ENCODE results near the gene CLUH.
"Not testable (repeated sequence)": the region's sequence is repeated elsewhere in the genome, so short reads cannot be mapped to it uniquely, and the experiment has no call there.

Gene CLUH

GRCh38 chr17:2681650-2682049, 29.9 kb downstream of the CLUH start:
- TF ChIP-seq CTCF (IDR thresholded peaks at IDR 0.05) (no peak), ZFX (IDR thresholded peaks at IDR 0.05; ENCODE audit: borderline replicate concordance) (no peak)

GRCh38 chr17:2680961-2681360, 30.6 kb downstream of the CLUH start:
- H3K27ac ChIP-seq = no peak overlapping the region
- TF ChIP-seq CTCF (IDR thresholded peaks at IDR 0.05) (no peak), ZFX (IDR thresholded peaks at IDR 0.05; ENCODE audit: borderline replicate concordance) (no peak)

More at GRCh38 chr17:2681650-2682049, 29.9 kb downstream of the CLUH start:
- no peak overlapping the region for H3K27ac ChIP-seq

- H3K27ac ChIP-seq = not testable (repeated sequence)
Measured at GRCh38 chr17:2679247-2679646, 32.3 kb downstream of the CLUH start.

GRCh38 chr17:2672026-2672425, 39.5 kb downstream of the CLUH start:
- H3K27ac ChIP-seq = no peak overlapping the region
- no peak for TF ChIP-seq ZFX (IDR thresholded peaks at IDR 0.05; ENCODE audit: borderline replicate concordance)
- no peak for TF ChIP-seq CTCF (IDR thresholded peaks at IDR 0.05)

- H3K27ac ChIP-seq = not testable (repeated sequence)
Measured at GRCh38 chr17:2660410-2660809, 51.2 kb downstream of the CLUH start.

GRCh38 chr17:2659337-2659736, 52.2 kb downstream of the CLUH start:
- H3K27ac ChIP-seq = not testable (repeated sequence)

GRCh38 chr17:2656283-2656682, 55.3 kb downstream of the CLUH start:
- TF ChIP-seq CTCF (IDR thresholded peaks at IDR 0.05) (no peak), ZFX (IDR thresholded peaks at IDR 0.05; ENCODE audit: borderline replicate concordance) (no peak)
- H3K27ac ChIP-seq = no peak overlapping the region

- no peak overlapping the region for H3K27ac ChIP-seq
- TF ChIP-seq CTCF (IDR thresholded peaks at IDR 0.05) (no peak), ZFX (IDR thresholded peaks at IDR 0.05; ENCODE audit: borderline replicate concordance) (no peak)
Measured at GRCh38 chr17:2655546-2655945, 56.0 kb downstream of the CLUH start.

- not testable (repeated sequence) for H3K27ac ChIP-seq
Measured at GRCh38 chr17:2652911-2653310, 58.7 kb downstream of the CLUH start.

GRCh38 chr17:2649191-2649590, 62.4 kb downstream of the CLUH start:
- H3K27ac ChIP-seq = no peak overlapping the region
- TF ChIP-seq CTCF (IDR thresholded peaks at IDR 0.05) = no peak
- TF ChIP-seq ZFX (IDR thresholded peaks at IDR 0.05; ENCODE audit: borderline replicate concordance) = no peak

All from 22Rv1 (cell line).